HG03521 (cell line): ENCODE data around the gene DCLK2.

Experiments used
- ATAC-seq: cut with Tn5 transposase; IDR thresholded peaks from one replicate; pipeline ENCODE4 v1.9.1; 2021; ENCODE audit warnings: mild to moderate bottlenecking, moderate library complexity; ENCODE audit not compliant: unreplicated experiment

DCLK2 gene

GRCh38 chr4:150256225-150256620 lies 178.0 kb downstream of the DCLK2 start:
- no peak for ATAC-seq

- ATAC-seq = no peak
These were observed 178.8 kb downstream of the DCLK2 start for GRCh38 chr4:150256841-150257730.

GRCh38 chr4:150258569-150258968 lies 180.3 kb downstream of the DCLK2 start:
- ATAC-seq = no peak

- no peak for ATAC-seq
These were observed 181.8 kb downstream of the DCLK2 start for GRCh38 chr4:150259861-150260567.

GRCh38 chr4:150261571-150261970 lies 183.3 kb downstream of the DCLK2 start:
- ATAC-seq = no peak

DNA sequence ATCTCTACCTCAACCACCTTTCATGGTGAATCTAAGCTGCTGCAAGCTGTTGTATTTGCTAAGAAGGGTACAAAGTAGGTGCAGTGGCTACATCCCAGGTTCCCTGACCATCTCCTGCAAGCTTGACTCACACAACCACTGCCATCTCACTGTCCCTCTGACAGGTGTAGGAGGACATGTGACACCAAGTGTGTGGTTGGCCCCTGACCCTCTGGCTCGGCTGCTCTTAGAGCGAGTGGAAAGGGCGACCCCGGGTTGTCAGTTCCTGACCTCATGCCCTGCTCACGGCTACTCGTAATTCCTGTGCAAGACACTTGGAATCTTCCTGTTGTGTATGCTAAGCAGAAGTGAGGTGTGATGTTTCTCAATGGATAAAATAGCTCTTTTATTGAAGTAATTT lies 184.4 kb downstream of the DCLK2 start:
- no peak for ATAC-seq

- ATAC-seq = no peak
These were observed 186.4 kb downstream of the DCLK2 start for GRCh38 chr4:150264595-150265161.

DNA sequence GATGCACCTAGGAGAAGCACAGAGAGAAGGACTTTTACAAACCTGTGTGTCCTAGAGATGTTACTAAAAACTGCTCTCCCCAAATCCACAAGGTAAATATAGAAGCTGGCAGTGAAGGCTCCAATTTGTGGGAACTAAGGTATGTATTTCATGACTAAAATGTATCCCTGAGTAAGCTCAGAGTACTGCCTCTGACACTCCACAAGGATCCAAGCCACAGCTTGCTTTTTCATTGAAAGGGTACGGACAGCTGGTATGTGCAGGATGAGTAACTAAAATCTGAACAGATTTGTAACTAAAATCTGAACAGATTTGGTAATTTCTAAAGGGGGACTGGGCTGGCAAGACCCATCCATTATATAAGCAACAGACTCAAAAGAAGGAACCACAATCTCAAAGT lies 187.6 kb downstream of the DCLK2 start:
- ATAC-seq = no peak

GRCh38 chr4:150268444-150268843 lies 190.2 kb downstream of the DCLK2 start:
- no peak for ATAC-seq

DNA sequence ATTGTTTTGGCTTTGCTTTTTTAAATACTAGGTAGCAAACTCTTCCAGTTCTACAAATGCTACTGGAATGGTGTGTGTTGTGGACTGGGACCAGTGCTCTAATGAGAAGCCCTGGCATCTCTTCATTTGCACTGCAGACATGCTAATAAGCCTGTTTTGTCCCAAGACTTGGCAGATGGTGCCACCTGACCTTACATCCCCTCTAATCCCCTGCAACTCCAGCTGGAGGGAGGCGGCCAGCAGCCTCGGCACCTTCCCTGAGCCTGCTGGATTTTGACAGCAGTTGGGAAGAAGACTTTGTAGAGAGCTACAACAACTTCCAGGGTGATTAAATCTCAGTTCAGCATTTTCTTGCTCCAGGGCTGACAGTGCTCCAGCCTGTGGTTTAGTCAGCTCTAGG lies 200.0 kb downstream of the DCLK2 start:
- no peak for ATAC-seq

GRCh38 chr4:150280081-150280895 lies 202.0 kb downstream of the DCLK2 start:
- no peak for ATAC-seq

DNA sequence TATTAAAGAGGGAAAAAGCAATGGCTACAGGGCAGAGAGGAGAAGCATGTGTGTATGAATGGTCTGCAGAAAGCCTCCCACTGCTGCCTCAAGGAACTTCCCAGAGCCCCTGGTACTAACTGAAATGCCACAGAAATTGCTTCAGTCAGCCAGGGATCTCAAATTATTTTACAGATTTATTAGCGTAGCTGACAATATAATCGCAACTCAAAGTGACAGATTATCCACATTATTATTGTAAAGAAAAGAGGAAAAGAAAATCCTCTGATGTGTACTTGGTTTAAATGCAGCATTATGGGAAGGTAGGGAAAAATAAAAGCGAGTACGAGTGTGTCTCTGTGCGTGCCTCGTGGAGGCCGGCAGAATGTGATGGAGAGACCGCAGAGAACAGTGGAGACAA lies 202.7 kb downstream of the DCLK2 start:
- no peak for ATAC-seq

- ATAC-seq = no peak
These were observed 205.4 kb downstream of the DCLK2 start for GRCh38 chr4:150283689-150284088.

- ATAC-seq = no peak
These were observed 208.4 kb downstream of the DCLK2 start for GRCh38 chr4:150286656-150287055.

DNA sequence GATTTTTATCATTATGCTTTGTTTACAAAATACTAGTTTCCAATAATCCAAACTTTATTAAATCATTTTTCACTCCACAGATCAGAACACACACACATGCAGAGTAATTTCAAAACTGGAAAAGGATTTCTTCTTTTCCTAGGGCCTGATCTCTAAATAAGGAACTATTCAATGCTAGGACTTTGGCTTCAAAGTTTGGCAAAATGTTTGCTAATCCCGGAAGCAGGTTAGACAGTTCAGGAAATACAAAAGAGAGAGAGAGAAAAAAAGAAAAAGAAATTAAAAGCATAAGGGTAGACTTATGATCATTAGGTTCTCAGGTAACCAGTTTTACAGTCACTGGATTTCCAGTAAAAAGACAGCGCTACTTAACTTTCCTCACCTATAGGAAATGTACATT lies 211.0 kb downstream of the DCLK2 start:
- ATAC-seq = no peak

DNA sequence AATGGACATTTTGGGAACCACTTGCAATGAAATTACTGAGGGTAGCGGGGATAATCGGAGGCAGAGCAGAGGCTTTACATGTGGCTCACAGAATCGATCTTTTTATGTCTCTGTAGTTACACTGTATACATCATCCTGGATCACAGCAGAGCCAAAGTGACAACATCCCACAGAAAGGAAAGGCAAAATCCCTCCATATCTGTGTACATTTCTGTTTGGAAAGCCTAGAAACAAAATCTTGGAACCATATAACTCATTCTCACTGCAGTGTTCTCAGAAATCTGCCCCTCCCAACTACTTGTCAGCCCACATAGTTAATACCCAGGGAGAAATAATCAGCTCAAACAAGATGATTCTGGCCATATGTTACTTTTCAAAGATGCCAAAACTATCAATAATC lies 211.6 kb downstream of the DCLK2 start:
- no peak for ATAC-seq

GRCh38 chr4:150297861-150298474 lies 219.7 kb downstream of the DCLK2 start:
- ATAC-seq = no peak

GRCh38 chr4:150299816-150300215 lies 221.6 kb downstream of the DCLK2 start:
- no peak for ATAC-seq

DNA sequence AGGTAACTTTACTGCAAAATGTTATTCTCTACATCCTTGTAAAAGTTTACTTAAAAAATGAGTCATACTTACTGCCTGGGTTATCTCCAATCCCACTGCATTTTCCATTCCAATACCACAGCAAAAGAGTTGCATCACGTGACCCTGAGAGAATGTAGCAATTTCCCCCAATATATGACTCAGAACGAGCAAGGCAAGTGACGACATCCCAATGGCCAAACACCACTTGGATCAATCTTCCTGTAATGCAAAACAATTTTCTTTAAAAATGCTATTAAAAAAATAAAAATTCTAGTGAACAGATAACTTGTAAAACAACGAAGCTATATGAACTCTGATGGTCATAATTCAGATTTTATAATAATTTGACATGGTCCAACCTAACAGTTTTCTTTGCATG lies 224.3 kb downstream of the DCLK2 start:
- ATAC-seq = no peak

DNA sequence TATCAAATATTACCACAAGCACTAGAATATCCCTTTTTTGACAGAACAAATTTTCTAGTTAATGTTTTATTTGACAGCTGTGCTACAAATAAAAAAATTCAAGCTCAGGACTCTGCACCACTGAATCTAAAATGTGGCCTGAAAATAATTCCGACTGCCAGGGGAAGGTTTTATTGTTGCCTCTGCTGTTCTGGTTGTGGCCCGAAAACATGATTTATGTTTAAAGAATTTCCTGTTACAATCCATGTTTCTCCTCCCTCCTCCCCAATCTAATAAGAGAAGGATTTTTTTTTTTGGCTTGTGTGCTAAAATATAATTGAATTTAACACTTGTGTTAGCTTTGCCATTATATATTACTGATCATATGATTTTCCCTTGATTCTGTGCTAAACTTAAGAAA lies 227.8 kb downstream of the DCLK2 start:
- ATAC-seq = no peak

DNA sequence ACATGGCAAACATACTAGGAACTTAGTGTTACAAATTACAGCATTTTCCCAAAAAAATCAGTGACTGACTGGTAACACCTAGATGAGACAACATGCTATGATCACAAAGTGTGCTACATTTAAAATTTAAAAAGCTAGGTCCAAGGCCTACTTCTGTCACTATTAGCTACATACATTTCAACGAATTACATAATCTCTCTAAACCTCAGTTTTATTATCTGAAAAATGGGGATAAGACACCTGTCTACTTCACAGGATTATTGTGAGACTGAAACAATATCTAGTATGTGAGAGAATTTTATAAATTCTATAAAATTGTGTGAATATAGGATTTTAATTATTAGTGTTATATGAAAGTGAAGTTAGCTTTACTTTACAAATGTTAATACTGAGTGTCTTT lies 228.5 kb downstream of the DCLK2 start:
- ATAC-seq = no peak
